Muscle of back (tissue), 11 donors: ENCODE measurements around the gene VGLL3. TPM values are rescaled to one million over a fixed set of nuclear protein-coding genes. Genes with fewer than 3 reads are reported as not detected.

Experiments
- DNase-seq, 3 donors: peaks; one replicate each; pipeline versions ENCODE4 v3.0.0 to v3.0.0-alpha.2; 2013
- polyA plus RNA-seq, 10 donors: library from polyadenylated mRNA; unstranded; fragments of 120-200 nt; gene quantifications; one replicate each; pipeline ENCODE4 v1.2.1, GENCODE V29; 2013; ENCODE audit not compliant: insufficient read length in 10 of 10

The VGLL3 gene
- polyA plus RNA-seq, 10 donors: 21.9 to 35.3 (median 28.4) TPM

GRCh38 chr3:86954226-86954625, 36.7 kb downstream of the VGLL3 start:
- no peak for DNase-seq

- peak in 1 of 3 donors; percentile 21 for DNase-seq
These were observed 39.6 kb downstream of the VGLL3 start for GRCh38 chr3:86951322-86951721.

- no peak for DNase-seq
These were observed 40.2 kb downstream of the VGLL3 start for GRCh38 chr3:86950717-86951116.

- peak in 1 of 3 donors; percentile 33 for DNase-seq
These were observed 41.1 kb downstream of the VGLL3 start for GRCh38 chr3:86949850-86950249.

GRCh38 chr3:86948822-86949221, 42.1 kb downstream of the VGLL3 start:
- peak in 2 of 3 donors; percentile 26 to 90 for DNase-seq

- DNase-seq: peak in 2 of 3 donors; percentile 30 to 60
These were observed 48.7 kb downstream of the VGLL3 start for GRCh38 chr3:86942206-86942605.

- DNase-seq: peak; percentile 49 to 95 (median 76)
These were observed 52.4 kb downstream of the VGLL3 start for GRCh38 chr3:86938416-86939105.

GRCh38 chr3:86937306-86937791, 53.6 kb downstream of the VGLL3 start:
- peak; percentile 60 to 95 (median 78) for DNase-seq

GRCh38 chr3:86934851-86935250, 56.1 kb downstream of the VGLL3 start:
- no peak for DNase-seq

- no peak for DNase-seq
These were observed 60.1 kb downstream of the VGLL3 start for GRCh38 chr3:86930831-86931230.

GRCh38 chr3:86930181-86930580, 60.8 kb downstream of the VGLL3 start:
- DNase-seq: no peak

GRCh38 chr3:86929046-86929445, 61.9 kb downstream of the VGLL3 start:
- DNase-seq: no peak

- peak; percentile 13 to 58 (median 49) for DNase-seq
These were observed 67.9 kb downstream of the VGLL3 start for GRCh38 chr3:86923071-86923491.

GRCh38 chr3:86921971-86922680, 68.8 kb downstream of the VGLL3 start:
- no peak for DNase-seq

- peak in 1 of 3 donors; percentile 27 for DNase-seq
These were observed 76.3 kb downstream of the VGLL3 start for GRCh38 chr3:86914670-86915069.

- no peak for DNase-seq
These were observed 77.8 kb downstream of the VGLL3 start for GRCh38 chr3:86913160-86913559.

GRCh38 chr3:86895202-86895601, 95.7 kb downstream of the VGLL3 start:
- DNase-seq: no peak

- DNase-seq: no peak
These were observed 100.1 kb downstream of the VGLL3 start for GRCh38 chr3:86890741-86891396.
